Stomach (tissue), 9 donors: ENCODE measurements around the gene NRG3. TPM values are rescaled to one million over a fixed set of nuclear protein-coding genes. Genes with fewer than 3 reads are reported as not detected.

Source experiments
- DNase-seq, 2 donors: peaks; one replicate each; pipeline versions ENCODE4 v3.0.0 to v3.0.0-alpha.2; 2013 to 2019
- H3K27ac ChIP-seq, 5 donors: fragments of 200-600 bp in 4 of 5; sonication (generic) in 4 of 5; one replicate each; pipeline ENCODE4 v1.5.1; 2013 to 2019; ENCODE audit warnings: mild to moderate bottlenecking in 1 of 5, moderate library complexity in 1 of 5
- H3K27me3 ChIP-seq, 3 donors: fragments of 200-600 bp; sonication (generic); one replicate each; pipeline ENCODE4 v1.5.1; 2017 to 2019; ENCODE audit warnings: mixed run types in 1 of 3
- H3K36me3 ChIP-seq, 4 donors: fragments of 200-600 bp; sonication (generic); 1 replicate in 3 of 4; 2 replicates in 1 of 4; pipeline ENCODE4 v1.5.1; 2016 to 2019
- H3K4me1 ChIP-seq, 4 donors: fragments of 200-600 bp; sonication (generic); one replicate each; pipeline ENCODE4 v1.5.1; 2016 to 2019
- H3K4me3 ChIP-seq, 4 donors: fragments of 200-600 bp; sonication (generic) in 3 of 4; one replicate each; pipeline ENCODE4 v1.5.1; 2016 to 2019; ENCODE audit warnings: mild to moderate bottlenecking in 1 of 4
- H3K9me3 ChIP-seq, 4 donors: fragments of 200-600 bp; sonication (generic); one replicate each; pipeline ENCODE4 v1.5.1; 2016 to 2019
- CTCF ChIP-seq, 7 experiments: fragments of 450-650 bp in 4 of 7; fragments of 200-600 bp in 3 of 7; sonication (generic) in 3 of 7; IDR thresholded peaks; one replicate each; pipeline ENCODE4 v1.5.1; 2016 to 2019; ENCODE audit warnings: antibody characterized with exemption in 7 of 7, control low read depth in 2 of 7, mild to moderate bottlenecking in 1 of 7
- EP300 ChIP-seq: sonication (generic); formaldehyde crosslinking; IDR thresholded peaks from one replicate; pipeline ENCODE4 v1.6.1; 2017; ENCODE audit warnings: antibody characterized with exemption
- POLR2A ChIP-seq, 4 donors: fragments of 450-650 bp; IDR thresholded peaks; one replicate each; pipeline ENCODE4 v1.6.1; 2016; ENCODE audit warnings: antibody characterized with exemption in 4 of 4, control low read depth in 2 of 4, mild to moderate bottlenecking in 1 of 4, moderate library complexity in 1 of 4
- POLR2AphosphoS5 ChIP-seq, 3 donors: sonication (generic); formaldehyde crosslinking; IDR thresholded peaks; one replicate each; pipeline ENCODE4 v1.6.1; 2016; ENCODE audit warnings: antibody characterized with exemption in 3 of 3
- WGBS, 5 donors: extraction: QIAGEN DNeasy Blood & Tissue Kit in 3 of 5; methylation state at CpG; one replicate each; pipeline versions ENCODE4 v1.1.5 to v1.1.7; 2013 to 2018; 5-methylcytosine and 5-hydroxymethylcytosine counted together
- intact Hi-C: fragments of 100-400 bp; cut with DNase I; formaldehyde crosslinking; loops from one replicate; pipeline ENCODE4 v1.15.1; 2023; ENCODE audit warnings: low total_unique reads
- polyA plus RNA-seq, 3 donors: library from polyadenylated mRNA; stranded (reverse); fragments of 200-250 nt; gene quantifications; one replicate each; pipeline ENCODE4 v1.2.3, GENCODE V29; 2013
- total RNA-seq, 5 donors: library from RNA; depleted of rRNA; stranded (reverse); fragments of >200 nt; gene quantifications; one replicate each; pipeline versions ENCODE4 v1.1.0 to v1.2.3, GENCODE V29; 2014 to 2016
- donor health status: healthy with polysubstance abuse.
- donor health status: Bipolar disorder and iron deficiency.
- donor health status: healthy.

Gene NRG3
- total and polyA plus RNA-seq, 8 donors = 0.08 to 2.5 (median 0.52) TPM; not detected in 4

GRCh38 chr10:82266438-82266837, 391.4 kb downstream of the NRG3 start:
- Histone ChIP-seq H3K9me3 (no peaks in the 10 kb centered on the region), H3K27ac (no peak overlapping the region), H3K27me3 (no peaks in the 10 kb centered on the region), H3K4me1 (no peaks in the 10 kb centered on the region), H3K4me3 (no peak overlapping the region), H3K36me3 (no peaks in the 10 kb centered on the region)
- whole genome bisulfite sequencing, 5 donors = 59 to 77% (median 68%) methylated on average over 1 of the region's 1 CpG
- no peak for TF ChIP-seq CTCF (IDR thresholded peaks at IDR 0.05)
- no peak for TF ChIP-seq POLR2AphosphoS5 (IDR thresholded peaks at IDR 0.05)
- no peak for TF ChIP-seq POLR2A (IDR thresholded peaks at IDR 0.05)
- TF ChIP-seq EP300 = no peak
- DNase-seq = no peak
- intact Hi-C loops = no loop called here

GRCh38 chr10:82267014-82267413, 392.0 kb downstream of the NRG3 start:
- Histone ChIP-seq H3K4me1 (no peaks in the 10 kb centered on the region), H3K4me3 (no peak overlapping the region), H3K27ac (no peak overlapping the region), H3K27me3 (no peaks in the 10 kb centered on the region), H3K9me3 (no peaks in the 10 kb centered on the region), H3K36me3 (no peaks in the 10 kb centered on the region)
- intact Hi-C loops = no loop called here
- WGBS, 5 donors = 74 to 86% (median 79%) methylated on average over 2 of the region's 2 CpGs
- no peak for TF ChIP-seq CTCF (IDR thresholded peaks at IDR 0.05)
- no peak for TF ChIP-seq POLR2AphosphoS5 (IDR thresholded peaks at IDR 0.05)
- TF ChIP-seq EP300 = no peak
- TF ChIP-seq POLR2A (IDR thresholded peaks at IDR 0.05) = no peak
- DNase-seq = no peak

- DNase-seq = no peak
- 73 to 92% (median 82%) methylated on average over 2 of the region's 2 CpGs for WGBS, 5 donors
- intact Hi-C loops = no loop called here
- TF ChIP-seq EP300 (no peak), POLR2A (IDR thresholded peaks at IDR 0.05) (no peak), CTCF (IDR thresholded peaks at IDR 0.05) (no peak), POLR2AphosphoS5 (IDR thresholded peaks at IDR 0.05) (no peak)
- Histone ChIP-seq H3K27me3 (no peaks in the 10 kb centered on the region), H3K4me1 (no peaks in the 10 kb centered on the region), H3K27ac (no peak overlapping the region), H3K4me3 (no peak overlapping the region), H3K36me3 (no peaks in the 10 kb centered on the region), H3K9me3 (no peaks in the 10 kb centered on the region)
Measured at GRCh38 chr10:82267465-82267864, 392.5 kb downstream of the NRG3 start.

- Histone ChIP-seq H3K27me3 (no peaks in the 10 kb centered on the region), H3K36me3 (no peaks in the 10 kb centered on the region), H3K4me1 (no peaks in the 10 kb centered on the region), H3K27ac (no peak overlapping the region), H3K4me3 (no peak overlapping the region), H3K9me3 (no peaks in the 10 kb centered on the region)
- intact Hi-C loops = no loop called here
- TF ChIP-seq POLR2AphosphoS5 (IDR thresholded peaks at IDR 0.05) (no peak), CTCF (IDR thresholded peaks at IDR 0.05) (no peak), POLR2A (IDR thresholded peaks at IDR 0.05) (no peak), EP300 (no peak)
- 73 to 89% (median 86%) methylated on average over 2 of the region's 2 CpGs for WGBS, 5 donors
- DNase-seq = no peak
Measured at GRCh38 chr10:82267960-82268359, 393.0 kb downstream of the NRG3 start.
